Measurements from ENCODE around the gene ACIN1.
A peak's percentile ranks its signal among the peaks of the same experiment; 100 is the strongest.

ACIN1 gene

DNA sequence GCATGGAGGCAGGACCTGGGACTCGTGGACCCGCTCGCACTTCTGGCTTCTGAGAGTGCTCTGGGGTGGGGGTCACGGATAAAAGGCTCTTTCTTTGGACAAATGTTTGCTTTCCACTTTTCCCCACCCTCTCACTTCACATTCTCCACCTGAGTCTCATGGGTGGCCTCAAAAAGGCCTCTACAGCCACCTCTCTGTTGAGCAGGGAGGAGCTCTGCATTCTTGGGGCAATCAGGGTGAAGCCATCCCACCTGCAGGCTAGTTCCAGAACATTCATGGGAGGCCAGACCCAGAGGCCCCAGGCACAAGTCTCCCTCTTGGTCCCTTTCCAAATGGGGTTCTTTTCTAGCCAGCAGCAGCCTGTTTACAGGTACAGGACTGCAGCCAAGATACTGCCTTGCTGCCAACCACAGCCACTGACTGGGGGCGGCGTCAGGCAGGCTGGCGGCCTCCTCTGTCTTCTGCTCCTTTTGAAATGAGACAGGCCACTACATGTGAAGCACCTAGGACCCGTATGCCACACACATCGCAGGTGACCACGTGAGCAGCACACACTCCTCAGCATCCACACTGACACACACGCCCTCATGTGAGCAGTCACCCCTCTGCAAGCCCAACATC lies 42.4 kb upstream of the ACIN1 start:
- H2BK15ac ChIP-seq (ENCODE audit: low read depth, poor library complexity, severe bottlenecking) = no peak overlapping the region
- H2BK5ac ChIP-seq (ENCODE audit: low read depth, low read length, poor library complexity, severe bottlenecking) = no peak overlapping the region
- no peak overlapping the region for H3K27ac ChIP-seq (ENCODE audit: low read length, poor library complexity, severe bottlenecking)
- 94% methylated on average over 9 of the region's 11 CpGs for WGBS
- no peak overlapping the region for H4K91ac ChIP-seq (ENCODE audit: low read length)
- no peaks in the 10 kb centered on the region for H3K79me1 ChIP-seq (replicated peaks; ENCODE audit: low read length, poor library complexity, severe bottlenecking)
- H3K18ac ChIP-seq (ENCODE audit: low read depth in 1 of 2, low read length in 2 of 2) = no peak overlapping the region
- H3K23ac ChIP-seq (ENCODE audit: low read length in 2 of 2) = no peak overlapping the region
- no peaks in the 10 kb centered on the region for H3K4me1 ChIP-seq (ENCODE audit: control insufficient read depth, insufficient read depth, low read depth, low read length)
- no peak overlapping the region for H3K4me2 ChIP-seq (ENCODE audit: low read length, poor library complexity, severe bottlenecking)
- no peak overlapping the region for H2BK120ac ChIP-seq (ENCODE audit: low read depth, low read length)
- DNase-seq = no peak
- H2BK12ac ChIP-seq (ENCODE audit: low read length in 2 of 2) = no peak overlapping the region
- H2AK5ac ChIP-seq (ENCODE audit: low read length, severe bottlenecking) = no peak overlapping the region
- H3K27me3 ChIP-seq (ENCODE audit: control insufficient read depth in 1 of 2, insufficient read depth in 1 of 2, low read length in 2 of 2) = peaks cover 0 to 5% of the 10 kb centered on the region in 2 experiments
- no peak overlapping the region for H3K9ac ChIP-seq (ENCODE audit: low read length)
- no peak overlapping the region for H4K8ac ChIP-seq (ENCODE audit: low read length)
- peaks cover 0 to 57% of the 10 kb centered on the region in 2 experiments for H3K36me3 ChIP-seq (ENCODE audit: control insufficient read depth in 1 of 2, insufficient read depth in 2 of 2, low read depth in 1 of 2, low read length in 2 of 2)
- H3K4me3 ChIP-seq (ENCODE audit: insufficient read depth in 1 of 2, low read depth in 1 of 2, low read length in 2 of 2) = no peak overlapping the region
- no peak overlapping the region for H3K14ac ChIP-seq (ENCODE audit: low read length in 2 of 2)
- no peak overlapping the region for H2AFZ ChIP-seq (ENCODE audit: low read depth, low read length)
- H3K4ac ChIP-seq (ENCODE audit: low read depth in 1 of 2, low read length in 2 of 2) = no peak overlapping the region
- H3K9me3 ChIP-seq (ENCODE audit: control insufficient read depth, low read length) = no peaks in the 10 kb centered on the region

DNA sequence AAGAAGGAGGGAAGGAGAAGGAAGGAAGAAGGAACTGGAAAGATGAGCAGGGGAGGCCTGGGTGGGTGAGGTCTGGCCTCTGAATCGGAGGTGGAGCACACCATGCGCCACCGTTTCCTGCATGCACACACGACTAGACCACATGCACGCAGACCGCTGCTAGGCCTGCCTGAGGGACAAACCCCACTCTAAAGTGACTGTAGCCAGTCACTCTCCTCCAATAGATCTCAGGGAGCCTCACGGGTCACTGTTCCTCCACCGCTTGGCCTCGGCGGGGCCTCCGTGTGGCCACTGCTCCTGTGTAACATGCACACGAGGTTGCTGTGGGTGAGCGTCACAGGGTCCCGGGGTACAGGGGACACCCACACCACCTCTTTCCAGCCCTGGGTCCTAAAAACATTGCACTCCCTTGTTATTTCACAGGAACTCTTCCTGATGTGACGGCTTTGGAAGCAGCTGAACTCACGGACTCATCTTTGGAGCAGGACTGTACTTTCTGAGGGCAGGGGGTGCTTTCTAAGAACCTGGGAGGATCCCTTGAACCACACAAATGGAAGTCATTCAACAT lies 41.7 kb upstream of the ACIN1 start:
- H3K36me3 ChIP-seq (ENCODE audit: control insufficient read depth in 1 of 2, insufficient read depth in 2 of 2, low read depth in 1 of 2, low read length in 2 of 2) = peaks cover 0 to 57% of the 10 kb centered on the region in 2 experiments
- H2AFZ ChIP-seq (ENCODE audit: low read depth, low read length) = no peak overlapping the region
- no peak overlapping the region for H3K23ac ChIP-seq (ENCODE audit: low read length in 2 of 2)
- no peak overlapping the region for H3K18ac ChIP-seq (ENCODE audit: low read depth in 1 of 2, low read length in 2 of 2)
- H3K4me2 ChIP-seq (ENCODE audit: low read length, poor library complexity, severe bottlenecking) = no peak overlapping the region
- no peak overlapping the region for H3K4ac ChIP-seq (ENCODE audit: low read depth in 1 of 2, low read length in 2 of 2)
- no peak overlapping the region for H3K4me3 ChIP-seq (ENCODE audit: insufficient read depth in 1 of 2, low read depth in 1 of 2, low read length in 2 of 2)
- no peak overlapping the region for H3K14ac ChIP-seq (ENCODE audit: low read length in 2 of 2)
- no peaks in the 10 kb centered on the region for H3K9me3 ChIP-seq (ENCODE audit: control insufficient read depth, low read length)
- WGBS = 93% methylated on average over 16 of the region's 16 CpGs
- H3K79me1 ChIP-seq (replicated peaks; ENCODE audit: low read length, poor library complexity, severe bottlenecking) = no peaks in the 10 kb centered on the region
- H3K27me3 ChIP-seq (ENCODE audit: control insufficient read depth in 1 of 2, insufficient read depth in 1 of 2, low read length in 2 of 2) = peaks cover 0 to 5% of the 10 kb centered on the region in 2 experiments
- H2BK120ac ChIP-seq (ENCODE audit: low read depth, low read length) = no peak overlapping the region
- no peak overlapping the region for H3K27ac ChIP-seq (ENCODE audit: low read length, poor library complexity, severe bottlenecking)
- H3K4me1 ChIP-seq (ENCODE audit: control insufficient read depth, insufficient read depth, low read depth, low read length) = no peaks in the 10 kb centered on the region
- H2BK12ac ChIP-seq (ENCODE audit: low read length in 2 of 2) = no peak overlapping the region
- no peak overlapping the region for H3K9ac ChIP-seq (ENCODE audit: low read length)
- H4K8ac ChIP-seq (ENCODE audit: low read length) = no peak overlapping the region
- no peak overlapping the region for H4K91ac ChIP-seq (ENCODE audit: low read length)
- H2AK5ac ChIP-seq (ENCODE audit: low read length, severe bottlenecking) = no peak overlapping the region
- H2BK5ac ChIP-seq (ENCODE audit: low read depth, low read length, poor library complexity, severe bottlenecking) = no peak overlapping the region
- no peak overlapping the region for H2BK15ac ChIP-seq (ENCODE audit: low read depth, poor library complexity, severe bottlenecking)
- DNase-seq = no peak

DNA sequence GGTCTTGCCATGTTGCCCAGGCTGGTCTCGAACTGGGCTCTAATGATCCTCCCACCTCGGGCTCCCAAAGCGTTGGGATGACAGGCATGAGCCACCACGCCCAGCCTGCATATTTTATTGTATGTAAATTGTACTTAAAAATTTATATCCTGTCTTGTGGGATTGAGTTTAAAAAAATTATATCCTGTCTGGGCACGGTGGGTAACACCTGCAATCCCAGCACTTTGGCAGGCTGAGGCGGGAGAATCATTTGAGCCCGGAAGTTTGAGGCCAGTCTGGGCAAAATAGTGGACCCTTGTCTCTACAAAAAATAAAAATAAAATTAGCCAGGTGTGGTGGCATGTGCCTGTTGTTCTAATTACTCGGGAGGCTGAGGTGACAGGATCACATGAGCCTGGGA lies 38.0 kb upstream of the ACIN1 start:
- Histone ChIP-seq H2BK12ac (ENCODE audit: low read length in 2 of 2) (no peak overlapping the region), H3K4me3 (ENCODE audit: insufficient read depth in 1 of 2, low read depth in 1 of 2, low read length in 2 of 2) (no peak overlapping the region), H4K91ac (ENCODE audit: low read length) (no peak overlapping the region), H3K4me2 (ENCODE audit: low read length, poor library complexity, severe bottlenecking) (no peak overlapping the region), H3K14ac (ENCODE audit: low read length in 2 of 2) (no peak overlapping the region), H4K8ac (ENCODE audit: low read length) (no peak overlapping the region), H3K9ac (ENCODE audit: low read length) (no peak overlapping the region), H3K27ac (ENCODE audit: low read length, poor library complexity, severe bottlenecking) (no peak overlapping the region), H3K23ac (ENCODE audit: low read length in 2 of 2) (no peak overlapping the region), H3K36me3 (ENCODE audit: control insufficient read depth in 1 of 2, insufficient read depth in 2 of 2, low read depth in 1 of 2, low read length in 2 of 2) (peaks cover 0 to 61% of the 10 kb centered on the region in 2 experiments), H3K4ac (ENCODE audit: low read depth in 1 of 2, low read length in 2 of 2) (no peak overlapping the region), H3K27me3 (ENCODE audit: control insufficient read depth in 1 of 2, insufficient read depth in 1 of 2, low read length in 2 of 2) (peaks cover 0 to 14% of the 10 kb centered on the region in 2 experiments), H3K18ac (ENCODE audit: low read depth in 1 of 2, low read length in 2 of 2) (no peak overlapping the region), H2AK5ac (ENCODE audit: low read length, severe bottlenecking) (no peak overlapping the region), H3K79me1 (replicated peaks; ENCODE audit: low read length, poor library complexity, severe bottlenecking) (no peaks in the 10 kb centered on the region), H2BK15ac (ENCODE audit: low read depth, poor library complexity, severe bottlenecking) (no peak overlapping the region), H3K9me3 (ENCODE audit: control insufficient read depth, low read length) (no peaks in the 10 kb centered on the region), H2BK120ac (ENCODE audit: low read depth, low read length) (no peak overlapping the region), H2AFZ (ENCODE audit: low read depth, low read length) (no peak overlapping the region), H2BK5ac (ENCODE audit: low read depth, low read length, poor library complexity, severe bottlenecking) (no peak overlapping the region), H3K4me1 (ENCODE audit: control insufficient read depth, insufficient read depth, low read depth, low read length) (no peaks in the 10 kb centered on the region)
- WGBS = 97% methylated on average over 3 of the region's 8 CpGs
- DNase-seq = no peak

- Histone ChIP-seq H3K4me2 (ENCODE audit: low read length, poor library complexity, severe bottlenecking) (no peak overlapping the region), H3K79me1 (replicated peaks; ENCODE audit: low read length, poor library complexity, severe bottlenecking) (no peaks in the 10 kb centered on the region), H2BK15ac (ENCODE audit: low read depth, poor library complexity, severe bottlenecking) (no peak overlapping the region), H2BK12ac (ENCODE audit: low read length in 2 of 2) (no peak overlapping the region), H2AK5ac (ENCODE audit: low read length, severe bottlenecking) (no peak overlapping the region), H3K9ac (ENCODE audit: low read length) (no peak overlapping the region), H3K14ac (ENCODE audit: low read length in 2 of 2) (peak overlapping the region in 1 of 2 experiments; percentile 51), H4K91ac (ENCODE audit: low read length) (no peak overlapping the region), H3K27ac (ENCODE audit: low read length, poor library complexity, severe bottlenecking) (no peak overlapping the region), H3K4me1 (ENCODE audit: control insufficient read depth, insufficient read depth, low read depth, low read length) (no peaks in the 10 kb centered on the region), H3K36me3 (ENCODE audit: control insufficient read depth in 1 of 2, insufficient read depth in 2 of 2, low read depth in 1 of 2, low read length in 2 of 2) (peaks cover 0 to 63% of the 10 kb centered on the region in 2 experiments), H3K23ac (ENCODE audit: low read length in 2 of 2) (no peak overlapping the region), H3K9me3 (ENCODE audit: control insufficient read depth, low read length) (no peaks in the 10 kb centered on the region), H3K18ac (ENCODE audit: low read depth in 1 of 2, low read length in 2 of 2) (no peak overlapping the region), H2AFZ (ENCODE audit: low read depth, low read length) (no peak overlapping the region), H2BK5ac (ENCODE audit: low read depth, low read length, poor library complexity, severe bottlenecking) (no peak overlapping the region), H3K4me3 (ENCODE audit: insufficient read depth in 1 of 2, low read depth in 1 of 2, low read length in 2 of 2) (no peak overlapping the region), H3K27me3 (ENCODE audit: control insufficient read depth in 1 of 2, insufficient read depth in 1 of 2, low read length in 2 of 2) (peaks cover 0 to 14% of the 10 kb centered on the region in 2 experiments), H3K4ac (ENCODE audit: low read depth in 1 of 2, low read length in 2 of 2) (no peak overlapping the region), H2BK120ac (ENCODE audit: low read depth, low read length) (no peak overlapping the region), H4K8ac (ENCODE audit: low read length) (no peak overlapping the region)
- DNase-seq = no peak
- WGBS = 84% methylated on average over 4 of the region's 5 CpGs
Observed at GRCh38 chr14:23131482-23131881, 36.5 kb upstream of the ACIN1 start.
